ENCODE data around the gene TMEM53.

DNA sequence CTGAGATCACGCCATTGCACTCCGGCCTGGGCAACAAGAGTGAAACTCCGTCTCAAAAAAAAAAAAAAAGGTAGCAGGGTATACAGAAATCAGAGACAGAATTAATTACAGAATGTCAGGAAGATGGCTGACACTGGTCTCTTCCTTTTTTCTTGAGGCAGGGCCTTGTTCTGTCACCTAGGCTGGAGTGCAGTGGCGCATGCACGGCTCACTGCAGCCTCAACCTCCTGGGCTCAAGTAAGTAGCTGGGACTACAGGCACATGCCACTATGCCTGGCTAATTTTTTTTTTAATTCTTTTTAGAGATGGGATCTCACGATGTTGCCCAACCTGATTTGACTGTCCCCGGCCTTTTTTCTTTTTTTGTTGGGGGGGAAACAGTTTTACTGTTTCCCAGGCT is 40.3 kb upstream of the TMEM53 start:
- TF ChIP-seq EP300 (IDR thresholded peaks at IDR 0.05), result no peak
- TF ChIP-seq, protein P1, sequence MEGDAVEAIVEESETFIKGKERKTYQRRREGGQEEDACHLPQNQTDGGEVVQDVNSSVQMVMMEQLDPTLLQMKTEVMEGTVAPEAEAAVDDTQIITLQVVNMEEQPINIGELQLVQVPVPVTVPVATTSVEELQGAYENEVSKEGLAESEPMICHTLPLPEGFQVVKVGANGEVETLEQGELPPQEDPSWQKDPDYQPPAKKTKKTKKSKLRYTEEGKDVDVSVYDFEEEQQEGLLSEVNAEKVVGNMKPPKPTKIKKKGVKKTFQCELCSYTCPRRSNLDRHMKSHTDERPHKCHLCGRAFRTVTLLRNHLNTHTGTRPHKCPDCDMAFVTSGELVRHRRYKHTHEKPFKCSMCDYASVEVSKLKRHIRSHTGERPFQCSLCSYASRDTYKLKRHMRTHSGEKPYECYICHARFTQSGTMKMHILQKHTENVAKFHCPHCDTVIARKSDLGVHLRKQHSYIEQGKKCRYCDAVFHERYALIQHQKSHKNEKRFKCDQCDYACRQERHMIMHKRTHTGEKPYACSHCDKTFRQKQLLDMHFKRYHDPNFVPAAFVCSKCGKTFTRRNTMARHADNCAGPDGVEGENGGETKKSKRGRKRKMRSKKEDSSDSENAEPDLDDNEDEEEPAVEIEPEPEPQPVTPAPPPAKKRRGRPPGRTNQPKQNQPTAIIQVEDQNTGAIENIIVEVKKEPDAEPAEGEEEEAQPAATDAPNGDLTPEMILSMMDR (IDR thresholded peaks at IDR 0.05), result no peak
